HEK293 (cell line): Measurements from ENCODE around the gene ETV1.

ENCODE experiments used
- CTCF ChIA-PET: fragments of 350-600 bp; formaldehyde crosslinking; extraction: SDS; loops from one replicate; lab custom pipeline; 2021; ENCODE audit warnings: antibody characterized with exemption; lab: Yijun Ruan, JAX
- POLR2A ChIA-PET: fragments of 300-600 bp; formaldehyde crosslinking; extraction: SDS; loops from one replicate; lab custom pipeline; 2020; ENCODE audit warnings: antibody characterized with exemption, inconsistent platforms; lab: Yijun Ruan, JAX
- H3K27ac ChIP-seq: fragments of 200-500 bp; sonication (Bioruptor generic); 2 replicates; pipeline ENCODE4 v1.5.1; 2014; ENCODE audit warnings: low read depth, low read length, control low read depth, inconsistent platforms; ENCODE audit errors: extremely low read depth
- H3K36me3 ChIP-seq, 2 experiments: fragments of 200-500 bp in 1 of 2; sonication (Bioruptor generic) in 1 of 2; 1 replicate in 1 of 2; 2 replicates in 1 of 2; pipeline ENCODE4 v1.5.1; 2014 to 2017; ENCODE audit warnings: inconsistent platforms in 2 of 2, low read length in 2 of 2; ENCODE audit not compliant: control insufficient read depth in 2 of 2, insufficient read depth in 1 of 2
- H3K4me1 ChIP-seq: fragments of 200-500 bp; sonication (Bioruptor generic); 2 replicates; pipeline ENCODE4 v1.5.1; 2014; ENCODE audit warnings: mild to moderate bottlenecking, low read length, inconsistent platforms; ENCODE audit not compliant: control insufficient read depth, insufficient read depth
- H3K4me3 ChIP-seq: 2 replicates; pipeline ENCODE4 v1.5.1; 2011; ENCODE audit warnings: low read depth, mild to moderate bottlenecking, control low read depth, low read length, moderate library complexity
- H3K9me3 ChIP-seq: fragments of 200-500 bp; sonication (Bioruptor generic); 2 replicates; pipeline ENCODE4 v1.5.1; 2014; ENCODE audit warnings: low read depth, low read length, inconsistent platforms; ENCODE audit not compliant: control insufficient read depth, insufficient read depth
- PRDM1 ChIP-seq: fragments of 450-650 bp; formaldehyde crosslinking; IDR thresholded peaks from 2 replicates; pipeline ENCODE4; 2016; ENCODE audit warnings: missing biosample characterization, missing genetic modification characterization
- SALL2 ChIP-seq: fragments of 450-650 bp; formaldehyde crosslinking; IDR thresholded peaks from 2 replicates; pipeline ENCODE4 v1.5.0; 2017; ENCODE audit warnings: missing biosample characterization, mild to moderate bottlenecking, missing genetic modification characterization, borderline replicate concordance
- TCF7L2 ChIP-seq: IDR thresholded peaks from 2 replicates; pipeline ENCODE4 v1.6.1; 2011; ENCODE audit warnings: low read depth, mild to moderate bottlenecking, inconsistent platforms, low read length, moderate library complexity, borderline replicate concordance
- WT1 ChIP-seq: fragments of 450-650 bp; formaldehyde crosslinking; IDR thresholded peaks from 2 replicates; pipeline ENCODE4 v1.5.1; 2016; ENCODE audit warnings: missing biosample characterization, missing genetic modification characterization
- ZBTB20 ChIP-seq: fragments of 450-650 bp; formaldehyde crosslinking; IDR thresholded peaks from 2 replicates; pipeline ENCODE4 v1.5.1; 2016; ENCODE audit warnings: missing biosample characterization, missing genetic modification characterization
- ZFP3 ChIP-seq: fragments of 450-650 bp; formaldehyde crosslinking; IDR thresholded peaks from 2 replicates; pipeline ENCODE4 v1.5.1; 2016; ENCODE audit warnings: low read depth, missing biosample characterization, missing genetic modification characterization
- ZNF146 ChIP-seq: fragments of 450-650 bp; formaldehyde crosslinking; IDR thresholded peaks from 2 replicates; pipeline ENCODE4 v1.5.1; 2016; ENCODE audit warnings: missing biosample characterization, missing genetic modification characterization
- ZNF221 ChIP-seq: fragments of 450-650 bp; formaldehyde crosslinking; IDR thresholded peaks from 2 replicates; pipeline ENCODE4 v1.5.1; 2017; ENCODE audit warnings: missing biosample characterization, missing genetic modification characterization, borderline replicate concordance
- ZNF292 ChIP-seq: fragments of 450-650 bp; formaldehyde crosslinking; IDR thresholded peaks from 2 replicates; pipeline ENCODE4 v1.5.1; 2016; ENCODE audit warnings: low read depth, missing biosample characterization, missing genetic modification characterization, borderline replicate concordance
- ZNF362 ChIP-seq: fragments of 450-650 bp; formaldehyde crosslinking; IDR thresholded peaks from 2 replicates; pipeline ENCODE4 v1.5.1; 2016; ENCODE audit warnings: missing biosample characterization, missing genetic modification characterization
- ZNF37A ChIP-seq: fragments of 450-650 bp; IDR thresholded peaks from 2 replicates; pipeline ENCODE4 v1.5.1; 2018; ENCODE audit warnings: missing biosample characterization, missing genetic modification characterization
- ZNF510 ChIP-seq: fragments of 450-650 bp; formaldehyde crosslinking; IDR thresholded peaks from 2 replicates; pipeline ENCODE4 v1.5.1; 2018; ENCODE audit warnings: mild to moderate bottlenecking, missing genetic modification characterization, missing biosample characterization; ENCODE audit not compliant: insufficient replicate concordance
- ZNF555 ChIP-seq: fragments of 450-650 bp; formaldehyde crosslinking; conservative IDR thresholded peaks from 2 replicates; pipeline ENCODE4 v1.5.1; 2017; ENCODE audit warnings: missing biosample characterization, mild to moderate bottlenecking, missing genetic modification characterization, inconsistent platforms
- ZNF600 ChIP-seq: fragments of 450-650 bp; formaldehyde crosslinking; IDR thresholded peaks from 2 replicates; pipeline ENCODE4 v1.5.1; 2016; ENCODE audit warnings: missing biosample characterization, missing genetic modification characterization
- ZNF610 ChIP-seq: fragments of 450-650 bp; formaldehyde crosslinking; IDR thresholded peaks from 2 replicates; pipeline ENCODE4 v1.5.1; 2016; ENCODE audit warnings: missing biosample characterization, missing genetic modification characterization, borderline replicate concordance
- ZNF654 ChIP-seq: fragments of 450-650 bp; formaldehyde crosslinking; IDR thresholded peaks from 2 replicates; pipeline ENCODE4 v1.5.1; 2016; ENCODE audit warnings: low read depth, missing biosample characterization, missing genetic modification characterization
- ZNF658 ChIP-seq: fragments of 450-650 bp; formaldehyde crosslinking; IDR thresholded peaks from 2 replicates; pipeline ENCODE4; 2016; ENCODE audit warnings: missing biosample characterization, missing genetic modification characterization
- ZNF701 ChIP-seq: fragments of 450-650 bp; formaldehyde crosslinking; IDR thresholded peaks from 2 replicates; pipeline ENCODE4 v1.5.1; 2016; ENCODE audit warnings: missing biosample characterization, missing genetic modification characterization
- ZNF791 ChIP-seq: fragments of 450-650 bp; formaldehyde crosslinking; IDR thresholded peaks from 2 replicates; pipeline ENCODE4 v1.5.1; 2016; ENCODE audit warnings: missing biosample characterization, missing genetic modification characterization
- ZNF830 ChIP-seq: fragments of 450-650 bp; IDR thresholded peaks from 2 replicates; pipeline ENCODE4 v1.5.0; 2018; ENCODE audit warnings: missing biosample characterization, missing genetic modification characterization, low read depth, mild to moderate bottlenecking, moderate library complexity
- ZSCAN30 ChIP-seq: fragments of 450-650 bp; IDR thresholded peaks from 2 replicates; pipeline ENCODE4 v1.5.1; 2018; ENCODE audit warnings: missing biosample characterization, mild to moderate bottlenecking, missing genetic modification characterization, moderate library complexity
- ZXDB ChIP-seq: fragments of 450-650 bp; formaldehyde crosslinking; IDR thresholded peaks from 2 replicates; pipeline ENCODE4 v1.5.1; 2016; ENCODE audit warnings: missing biosample characterization, missing genetic modification characterization
- TF ChIP-seq, protein P1 (sequence below): fragments of 450-650 bp; formaldehyde crosslinking; IDR thresholded peaks from 2 replicates; pipeline ENCODE4 v1.5.1; 2017; ENCODE audit warnings: missing biosample characterization, missing genetic modification characterization
- TF ChIP-seq, protein P2 (sequence below): fragments of 450-650 bp; formaldehyde crosslinking; IDR thresholded peaks from 2 replicates; pipeline ENCODE4 v1.5.1; 2016; ENCODE audit warnings: missing biosample characterization, missing genetic modification characterization
- TF ChIP-seq, protein P3 (sequence below): fragments of 450-650 bp; formaldehyde crosslinking; IDR thresholded peaks from 2 replicates; pipeline ENCODE4 v1.5.1; 2016; ENCODE audit warnings: missing biosample characterization, missing genetic modification characterization
- TF ChIP-seq, protein P4 (sequence below): fragments of 450-650 bp; formaldehyde crosslinking; IDR thresholded peaks from 2 replicates; pipeline ENCODE4 v1.5.1; 2016; ENCODE audit warnings: missing biosample characterization, missing genetic modification characterization

The ETV1 gene

DNA sequence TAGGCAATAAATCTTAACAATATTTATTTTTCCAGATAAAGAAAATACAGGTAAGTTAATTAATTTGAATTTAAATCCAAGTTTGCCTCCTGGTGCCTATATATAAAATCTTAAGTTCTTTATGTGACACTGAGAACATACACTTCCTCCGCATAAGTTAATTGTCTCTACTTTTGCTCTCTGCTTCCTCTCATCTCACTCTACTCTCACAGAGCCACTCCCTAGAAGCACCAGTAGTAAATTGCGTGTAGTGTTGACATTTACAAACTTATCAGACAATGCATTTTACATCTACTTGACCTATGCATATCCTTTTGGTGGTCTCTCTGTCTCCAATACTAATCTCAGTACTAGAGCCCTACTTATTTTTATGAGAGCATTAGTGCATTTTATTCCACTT is 144.5 kb downstream of the ETV1 start (continued):
- TF ChIP-seq, protein P1, sequence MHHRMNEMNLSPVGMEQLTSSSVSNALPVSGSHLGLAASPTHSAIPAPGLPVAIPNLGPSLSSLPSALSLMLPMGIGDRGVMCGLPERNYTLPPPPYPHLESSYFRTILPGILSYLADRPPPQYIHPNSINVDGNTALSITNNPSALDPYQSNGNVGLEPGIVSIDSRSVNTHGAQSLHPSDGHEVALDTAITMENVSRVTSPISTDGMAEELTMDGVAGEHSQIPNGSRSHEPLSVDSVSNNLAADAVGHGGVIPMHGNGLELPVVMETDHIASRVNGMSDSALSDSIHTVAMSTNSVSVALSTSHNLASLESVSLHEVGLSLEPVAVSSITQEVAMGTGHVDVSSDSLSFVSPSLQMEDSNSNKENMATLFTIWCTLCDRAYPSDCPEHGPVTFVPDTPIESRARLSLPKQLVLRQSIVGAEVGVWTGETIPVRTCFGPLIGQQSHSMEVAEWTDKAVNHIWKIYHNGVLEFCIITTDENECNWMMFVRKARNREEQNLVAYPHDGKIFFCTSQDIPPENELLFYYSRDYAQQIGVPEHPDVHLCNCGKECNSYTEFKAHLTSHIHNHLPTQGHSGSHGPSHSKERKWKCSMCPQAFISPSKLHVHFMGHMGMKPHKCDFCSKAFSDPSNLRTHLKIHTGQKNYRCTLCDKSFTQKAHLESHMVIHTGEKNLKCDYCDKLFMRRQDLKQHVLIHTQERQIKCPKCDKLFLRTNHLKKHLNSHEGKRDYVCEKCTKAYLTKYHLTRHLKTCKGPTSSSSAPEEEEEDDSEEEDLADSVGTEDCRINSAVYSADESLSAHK (tag by site-specific recombination): no peak
- no peak for TF ChIP-seq ZFP3 (tag by site-specific recombination)
- TF ChIP-seq, protein P2, sequence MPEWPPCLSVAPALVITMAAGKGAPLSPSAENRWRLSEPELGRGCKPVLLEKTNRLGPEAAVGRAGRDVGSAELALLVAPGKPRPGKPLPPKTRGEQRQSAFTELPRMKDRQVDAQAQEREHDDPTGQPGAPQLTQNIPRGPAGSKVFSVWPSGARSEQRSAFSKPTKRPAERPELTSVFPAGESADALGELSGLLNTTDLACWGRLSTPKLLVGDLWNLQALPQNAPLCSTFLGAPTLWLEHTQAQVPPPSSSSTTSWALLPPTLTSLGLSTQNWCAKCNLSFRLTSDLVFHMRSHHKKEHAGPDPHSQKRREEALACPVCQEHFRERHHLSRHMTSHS (tag by site-specific recombination): no peak
- TF ChIP-seq ZNF600 (tag by site-specific recombination): no peak
- TF ChIP-seq ZNF555: no peak
- no peak for TF ChIP-seq ZNF510
- no peak for TF ChIP-seq ZXDB (tag by site-specific recombination)
- no peak for TF ChIP-seq ZNF654 (tag by site-specific recombination)
- TF ChIP-seq TCF7L2: no peak
- no peak for TF ChIP-seq ZNF830 (tag by site-specific recombination)
- no peak for TF ChIP-seq ZNF221 (tag by site-specific recombination)
- no peak for TF ChIP-seq SALL2 (tag by site-specific recombination)

DNA sequence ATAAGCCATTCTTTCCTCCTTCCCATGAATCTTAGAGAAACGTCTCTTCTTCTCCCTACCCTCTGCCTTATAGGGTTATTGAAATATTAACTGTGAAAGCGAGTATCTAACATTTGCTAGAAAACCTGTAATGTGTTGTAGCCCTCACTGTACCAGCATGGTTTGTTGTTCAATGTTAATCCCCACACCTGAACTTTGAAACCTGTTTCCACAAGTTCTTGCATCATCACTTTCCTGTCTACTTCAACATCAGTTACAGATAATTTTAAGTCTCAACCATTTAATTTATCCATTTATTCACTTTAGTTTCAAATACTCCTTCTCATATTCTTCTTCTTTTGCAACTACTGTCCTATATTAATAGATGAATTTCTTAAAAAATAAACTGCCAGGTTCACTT is 148.2 kb downstream of the ETV1 start:
- Histone ChIP-seq H3K4me3 (no peak overlapping the region), H3K27ac (no peak overlapping the region), H3K9me3 (no peaks in the 10 kb centered on the region), H3K4me1 (no peaks in the 10 kb centered on the region), H3K36me3 (no peaks in the 10 kb centered on the region)
- POLR2A ChIA-PET: no interaction called here
- CTCF ChIA-PET: no interaction called here
- TF ChIP-seq ZNF146 (tag by site-specific recombination): no peak
- TF ChIP-seq ZNF701 (tag by site-specific recombination): no peak
- TF ChIP-seq ZNF292 (tag by site-specific recombination): no peak
- TF ChIP-seq ZBTB20 (tag by site-specific recombination): no peak
- no peak for TF ChIP-seq ZSCAN30 (tag by site-specific recombination)
- TF ChIP-seq ZXDB (tag by site-specific recombination): no peak
- no peak for TF ChIP-seq ZNF37A
- TF ChIP-seq TCF7L2: no peak
- TF ChIP-seq, protein P3, sequence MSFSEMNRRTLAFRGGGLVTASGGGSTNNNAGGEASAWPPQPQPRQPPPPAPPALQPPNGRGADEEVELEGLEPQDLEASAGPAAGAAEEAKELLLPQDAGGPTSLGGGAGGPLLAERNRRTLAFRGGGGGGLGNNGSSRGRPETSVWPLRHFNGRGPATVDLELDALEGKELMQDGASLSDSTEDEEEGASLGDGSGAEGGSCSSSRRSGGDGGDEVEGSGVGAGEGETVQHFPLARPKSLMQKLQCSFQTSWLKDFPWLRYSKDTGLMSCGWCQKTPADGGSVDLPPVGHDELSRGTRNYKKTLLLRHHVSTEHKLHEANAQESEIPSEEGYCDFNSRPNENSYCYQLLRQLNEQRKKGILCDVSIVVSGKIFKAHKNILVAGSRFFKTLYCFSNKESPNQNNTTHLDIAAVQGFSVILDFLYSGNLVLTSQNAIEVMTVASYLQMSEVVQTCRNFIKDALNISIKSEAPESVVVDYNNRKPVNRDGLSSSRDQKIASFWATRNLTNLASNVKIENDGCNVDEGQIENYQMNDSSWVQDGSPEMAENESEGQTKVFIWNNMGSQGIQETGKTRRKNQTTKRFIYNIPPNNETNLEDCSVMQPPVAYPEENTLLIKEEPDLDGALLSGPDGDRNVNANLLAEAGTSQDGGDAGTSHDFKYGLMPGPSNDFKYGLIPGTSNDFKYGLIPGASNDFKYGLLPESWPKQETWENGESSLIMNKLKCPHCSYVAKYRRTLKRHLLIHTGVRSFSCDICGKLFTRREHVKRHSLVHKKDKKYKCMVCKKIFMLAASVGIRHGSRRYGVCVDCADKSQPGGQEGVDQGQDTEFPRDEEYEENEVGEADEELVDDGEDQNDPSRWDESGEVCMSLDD (tag by site-specific recombination): no peak
- no peak for TF ChIP-seq ZNF791 (tag by site-specific recombination)
- TF ChIP-seq ZNF658 (tag by site-specific recombination): no peak
- no peak for TF ChIP-seq PRDM1 (tag by site-specific recombination)
- no peak for TF ChIP-seq ZNF362 (tag by site-specific recombination)
- TF ChIP-seq, protein P4, sequence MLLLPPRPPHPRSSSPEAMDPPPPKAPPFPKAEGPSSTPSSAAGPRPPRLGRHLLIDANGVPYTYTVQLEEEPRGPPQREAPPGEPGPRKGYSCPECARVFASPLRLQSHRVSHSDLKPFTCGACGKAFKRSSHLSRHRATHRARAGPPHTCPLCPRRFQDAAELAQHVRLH (tag by site-specific recombination): no peak
- no peak for TF ChIP-seq ZNF610 (tag by site-specific recombination)
- TF ChIP-seq WT1 (tag by site-specific recombination): no peak
- TF ChIP-seq ZNF510: no peak
- no peak for TF ChIP-seq ZNF221 (tag by site-specific recombination)
- TF ChIP-seq, protein P1 (tag by site-specific recombination): no peak
